ENCODE data around the gene ROBO1.

DNA sequence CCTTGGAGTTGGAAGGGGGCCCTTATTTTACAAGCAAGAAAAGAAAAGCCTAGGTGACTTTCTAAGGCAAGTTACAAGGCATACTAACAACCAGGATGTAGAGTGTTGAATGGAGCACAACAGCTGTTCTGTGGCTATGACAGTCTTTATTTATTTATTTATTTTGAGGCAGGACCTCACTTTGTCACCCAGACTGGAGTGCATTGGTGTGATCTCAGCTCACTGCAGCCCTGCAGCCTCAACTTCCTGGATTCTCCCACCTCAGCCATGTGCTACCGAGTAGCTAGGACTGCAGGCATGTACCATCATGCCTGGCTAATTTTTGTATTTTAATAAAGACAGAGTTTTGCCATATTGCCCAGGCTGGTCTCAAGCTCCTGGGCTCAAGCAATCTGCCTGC is 973.4 kb downstream of the ROBO1 start:
- TF ChIP-seq SP1 (IDR thresholded peaks at IDR 0.05) (no peak), L3MBTL2 (conservative IDR thresholded peaks at IDR 0.05) (no peak), BHLHE40 (IDR thresholded peaks at IDR 0.05; ENCODE audit: borderline replicate concordance) (no peak)
